ENCODE results near the gene TIMP2.

DNA sequence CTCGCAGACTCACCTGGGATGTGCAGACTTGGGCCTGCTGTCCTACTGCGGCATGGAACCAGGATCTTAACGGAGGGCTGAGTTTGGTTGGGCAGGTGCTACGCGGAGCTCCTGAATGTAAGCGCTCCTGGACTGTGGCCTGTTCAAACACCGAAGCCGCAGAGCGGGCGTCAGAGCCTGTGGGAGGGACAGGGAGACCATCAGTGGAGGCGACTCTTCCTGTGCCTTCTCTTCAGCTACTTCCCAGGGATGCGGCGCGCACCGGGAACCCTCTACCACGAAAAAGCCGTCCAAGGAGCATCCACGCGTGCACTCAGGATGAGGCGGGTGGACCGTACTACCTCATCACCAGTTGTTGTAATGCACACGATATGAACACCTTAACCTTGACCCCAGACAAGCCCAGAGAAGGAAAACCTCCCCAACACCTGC, 86.6 kb downstream of the TIMP2 start:
- TF ChIP-seq, protein P1, sequence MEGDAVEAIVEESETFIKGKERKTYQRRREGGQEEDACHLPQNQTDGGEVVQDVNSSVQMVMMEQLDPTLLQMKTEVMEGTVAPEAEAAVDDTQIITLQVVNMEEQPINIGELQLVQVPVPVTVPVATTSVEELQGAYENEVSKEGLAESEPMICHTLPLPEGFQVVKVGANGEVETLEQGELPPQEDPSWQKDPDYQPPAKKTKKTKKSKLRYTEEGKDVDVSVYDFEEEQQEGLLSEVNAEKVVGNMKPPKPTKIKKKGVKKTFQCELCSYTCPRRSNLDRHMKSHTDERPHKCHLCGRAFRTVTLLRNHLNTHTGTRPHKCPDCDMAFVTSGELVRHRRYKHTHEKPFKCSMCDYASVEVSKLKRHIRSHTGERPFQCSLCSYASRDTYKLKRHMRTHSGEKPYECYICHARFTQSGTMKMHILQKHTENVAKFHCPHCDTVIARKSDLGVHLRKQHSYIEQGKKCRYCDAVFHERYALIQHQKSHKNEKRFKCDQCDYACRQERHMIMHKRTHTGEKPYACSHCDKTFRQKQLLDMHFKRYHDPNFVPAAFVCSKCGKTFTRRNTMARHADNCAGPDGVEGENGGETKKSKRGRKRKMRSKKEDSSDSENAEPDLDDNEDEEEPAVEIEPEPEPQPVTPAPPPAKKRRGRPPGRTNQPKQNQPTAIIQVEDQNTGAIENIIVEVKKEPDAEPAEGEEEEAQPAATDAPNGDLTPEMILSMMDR (IDR thresholded peaks at IDR 0.05; ENCODE audit: poor library complexity) = no peak
- TF ChIP-seq EZH2 (IDR thresholded peaks at IDR 0.05; ENCODE audit: borderline replicate concordance) = no peak
